ENCODE results near the gene TTC16.

The TTC16 gene

DNA sequence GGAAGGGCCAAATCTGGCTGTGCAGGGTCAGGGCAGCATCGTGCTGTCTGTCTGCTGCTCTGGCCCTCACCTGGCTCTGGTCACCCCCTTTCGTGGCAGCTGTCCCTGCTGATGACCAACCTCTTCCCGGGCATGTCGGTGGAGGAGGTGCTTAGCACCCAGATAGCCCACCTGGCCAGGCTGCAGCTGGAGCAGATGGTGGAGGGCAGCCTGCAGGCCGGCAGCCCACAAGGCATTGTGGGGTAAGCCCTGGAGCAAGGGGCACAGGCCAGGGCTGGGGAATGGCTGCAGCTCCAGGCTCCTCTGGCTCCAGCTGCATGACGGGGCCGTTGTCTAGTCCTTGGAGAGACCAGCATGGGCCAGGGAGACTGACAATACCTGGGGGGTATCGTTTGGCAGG lies 11.0 kb downstream of the TTC16 start:
- peaks cover 18% of the 10 kb centered on the region for H3K27me3 ChIP-seq
- TF ChIP-seq, protein P1, sequence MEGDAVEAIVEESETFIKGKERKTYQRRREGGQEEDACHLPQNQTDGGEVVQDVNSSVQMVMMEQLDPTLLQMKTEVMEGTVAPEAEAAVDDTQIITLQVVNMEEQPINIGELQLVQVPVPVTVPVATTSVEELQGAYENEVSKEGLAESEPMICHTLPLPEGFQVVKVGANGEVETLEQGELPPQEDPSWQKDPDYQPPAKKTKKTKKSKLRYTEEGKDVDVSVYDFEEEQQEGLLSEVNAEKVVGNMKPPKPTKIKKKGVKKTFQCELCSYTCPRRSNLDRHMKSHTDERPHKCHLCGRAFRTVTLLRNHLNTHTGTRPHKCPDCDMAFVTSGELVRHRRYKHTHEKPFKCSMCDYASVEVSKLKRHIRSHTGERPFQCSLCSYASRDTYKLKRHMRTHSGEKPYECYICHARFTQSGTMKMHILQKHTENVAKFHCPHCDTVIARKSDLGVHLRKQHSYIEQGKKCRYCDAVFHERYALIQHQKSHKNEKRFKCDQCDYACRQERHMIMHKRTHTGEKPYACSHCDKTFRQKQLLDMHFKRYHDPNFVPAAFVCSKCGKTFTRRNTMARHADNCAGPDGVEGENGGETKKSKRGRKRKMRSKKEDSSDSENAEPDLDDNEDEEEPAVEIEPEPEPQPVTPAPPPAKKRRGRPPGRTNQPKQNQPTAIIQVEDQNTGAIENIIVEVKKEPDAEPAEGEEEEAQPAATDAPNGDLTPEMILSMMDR (IDR thresholded peaks at IDR 0.05) = no peak
- H3K4me3 ChIP-seq (ENCODE audit: low read depth in 1 of 2, low read length in 1 of 2) = no peak overlapping the region
- H3K36me3 ChIP-seq = peaks cover 11% of the 10 kb centered on the region
- no peak overlapping the region for H3K27ac ChIP-seq
- H3K4me1 ChIP-seq (ENCODE audit: control insufficient read depth in 1 of 2, insufficient read depth in 1 of 2, low read depth in 1 of 2, low read length in 1 of 2) = no peaks in the 10 kb centered on the region
- H3K9me3 ChIP-seq = no peaks in the 10 kb centered on the region

DNA sequence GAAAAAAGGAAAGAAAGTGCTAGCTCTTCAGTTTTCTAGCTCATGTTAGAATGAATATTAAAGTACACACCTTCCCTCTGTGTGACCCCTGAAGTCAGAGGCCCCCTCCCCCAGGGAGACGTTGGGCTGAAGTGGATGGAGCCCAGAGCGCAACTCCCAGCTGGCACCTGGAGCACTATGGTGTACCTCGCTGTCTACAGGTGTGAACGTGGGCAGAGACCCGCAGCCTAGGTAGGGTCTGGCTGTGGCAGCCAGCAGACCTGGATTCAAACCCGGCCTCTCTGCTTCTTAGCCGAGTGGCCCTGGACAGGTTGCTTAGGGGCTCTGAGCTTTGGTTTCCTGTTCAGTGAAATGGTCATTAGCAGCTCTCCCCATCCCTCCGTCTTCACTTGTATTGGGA lies 12.9 kb downstream of the TTC16 start:
- no peaks in the 10 kb centered on the region for H3K9me3 ChIP-seq
- H3K4me3 ChIP-seq (ENCODE audit: low read depth in 1 of 2, low read length in 1 of 2) = no peak overlapping the region

GRCh38 chr9:127729522-127730256 lies 13.8 kb downstream of the TTC16 start:
- TF ChIP-seq, protein P1 (IDR thresholded peaks at IDR 0.05) = no peak
- Histone ChIP-seq H3K4me1 (ENCODE audit: control insufficient read depth in 1 of 2, insufficient read depth in 1 of 2, low read depth in 1 of 2, low read length in 1 of 2) (peaks cover 8 to 12% of the 10 kb centered on the region in 2 experiments), H3K27ac (no peak overlapping the region), H3K27me3 (peaks cover 3% of the 10 kb centered on the region), H3K36me3 (peaks cover 25% of the 10 kb centered on the region), H3K9me3 (no peaks in the 10 kb centered on the region), H3K4me3 (ENCODE audit: low read depth in 1 of 2, low read length in 1 of 2) (no peak overlapping the region)

More for the DNA sequence above, 12.9 kb downstream of the TTC16 start:
- Histone ChIP-seq H3K4me1 (ENCODE audit: control insufficient read depth in 1 of 2, insufficient read depth in 1 of 2, low read depth in 1 of 2, low read length in 1 of 2) (peaks cover 0 to 3% of the 10 kb centered on the region in 2 experiments), H3K27ac (no peak overlapping the region), H3K36me3 (peaks cover 25% of the 10 kb centered on the region), H3K27me3 (peaks cover 12% of the 10 kb centered on the region)
- TF ChIP-seq, protein P1 (IDR thresholded peaks at IDR 0.05) = no peak

GRCh38 chr9:127730262-127730661 lies 14.4 kb downstream of the TTC16 start:
- TF ChIP-seq, protein P1 (IDR thresholded peaks at IDR 0.05) = no peak
- Histone ChIP-seq H3K27me3 (no peaks in the 10 kb centered on the region), H3K9me3 (no peaks in the 10 kb centered on the region), H3K4me1 (ENCODE audit: control insufficient read depth in 1 of 2, insufficient read depth in 1 of 2, low read depth in 1 of 2, low read length in 1 of 2) (peaks cover 12 to 14% of the 10 kb centered on the region in 2 experiments), H3K36me3 (peaks cover 25% of the 10 kb centered on the region), H3K4me3 (ENCODE audit: low read depth in 1 of 2, low read length in 1 of 2) (no peak overlapping the region), H3K27ac (no peak overlapping the region)

GRCh38 chr9:127730799-127731410 lies 15.0 kb downstream of the TTC16 start:
- Histone ChIP-seq H3K36me3 (peaks cover 25% of the 10 kb centered on the region), H3K27me3 (no peaks in the 10 kb centered on the region), H3K4me1 (ENCODE audit: control insufficient read depth in 1 of 2, insufficient read depth in 1 of 2, low read depth in 1 of 2, low read length in 1 of 2) (peaks cover 17 to 21% of the 10 kb centered on the region in 2 experiments), H3K27ac (no peak overlapping the region), H3K4me3 (ENCODE audit: low read depth in 1 of 2, low read length in 1 of 2) (no peak overlapping the region), H3K9me3 (no peaks in the 10 kb centered on the region)
- TF ChIP-seq, protein P1 (IDR thresholded peaks at IDR 0.05) = no peak

Measured in neutrophil (primary cell).